GM19025 (cell line): ENCODE measurements around the gene PHB1.
"Not testable (repeated sequence)": the region's sequence is repeated elsewhere in the genome, so short reads cannot be mapped to it uniquely, and the experiment has no call there.

Experiments used
- ATAC-seq: cut with Tn5 transposase; IDR thresholded peaks from one replicate; pipeline ENCODE4 v1.9.1; 2021; ENCODE audit warnings: mild to moderate bottlenecking, low read depth, moderate library complexity; ENCODE audit not compliant: unreplicated experiment

Gene PHB1

DNA sequence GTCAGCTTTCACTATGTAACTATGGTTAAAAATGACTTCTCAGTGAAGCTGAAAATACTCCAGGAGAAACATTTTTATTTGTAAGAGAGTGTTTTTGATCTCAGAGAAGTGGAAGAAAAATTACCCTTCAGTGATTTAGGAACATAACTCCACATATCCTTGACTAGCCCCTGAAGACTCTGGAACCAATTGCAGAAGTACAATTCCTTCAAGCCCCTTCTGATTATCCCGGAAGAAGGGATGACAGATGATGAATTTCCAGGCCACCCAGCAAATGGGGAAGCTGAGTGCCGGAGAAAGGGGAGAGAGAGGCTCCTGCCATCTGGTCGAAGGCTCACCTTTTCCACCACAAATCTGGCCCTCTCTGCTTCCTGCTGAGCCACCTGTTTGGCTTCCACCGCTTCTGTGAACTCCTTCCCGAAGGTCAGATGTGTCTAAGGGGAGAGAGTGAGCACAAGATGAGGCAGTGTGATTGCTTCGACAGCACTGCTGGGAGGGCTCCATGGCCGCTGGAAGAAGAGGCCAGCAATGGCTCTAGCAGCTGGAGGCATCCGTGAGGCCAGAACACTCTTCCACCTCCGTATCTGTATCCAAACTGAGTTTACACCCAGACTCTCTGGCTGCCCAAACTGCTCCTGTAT is 8.1 kb downstream of the PHB1 start:
- ATAC-seq, result no peak

DNA sequence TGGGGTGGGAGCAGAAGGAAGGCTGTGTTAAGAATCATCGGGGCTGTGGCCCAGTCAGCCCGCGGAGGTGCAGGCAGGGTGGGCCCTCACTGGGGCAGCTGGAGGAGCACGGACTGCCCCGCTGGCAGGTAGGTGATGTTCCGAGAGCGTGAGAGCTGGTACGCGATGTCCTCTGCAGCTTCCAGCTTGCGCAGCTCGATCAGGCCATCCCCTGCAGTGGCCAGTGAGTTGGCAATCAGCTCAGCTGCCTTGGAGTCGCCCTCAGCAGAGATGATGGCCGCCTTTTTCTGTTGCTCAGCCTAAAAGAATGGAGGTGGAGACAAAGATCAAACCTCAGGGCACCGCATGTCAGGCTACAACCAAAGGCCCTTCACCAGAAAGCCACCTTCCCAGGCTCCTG is 9.8 kb downstream of the PHB1 start:
- no peak for ATAC-seq

DNA sequence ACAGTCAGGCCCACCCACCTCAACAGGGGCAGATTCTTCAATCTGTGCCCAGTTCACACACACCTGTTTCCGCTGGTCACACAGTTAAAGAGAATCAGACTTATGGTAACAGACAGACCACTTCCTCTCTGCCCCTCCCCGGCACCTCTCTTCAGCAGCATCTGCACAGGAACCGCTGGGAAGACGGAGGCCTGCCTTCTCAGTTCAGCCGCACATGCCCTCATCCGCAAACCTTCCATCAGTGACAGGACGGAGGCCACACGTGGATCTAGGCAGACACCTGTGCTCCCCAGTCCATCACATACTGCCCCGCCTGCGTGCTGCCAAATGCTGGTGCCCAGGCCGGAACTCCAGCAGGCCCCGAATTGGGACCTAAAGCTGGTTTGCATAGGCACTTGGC is 10.3 kb downstream of the PHB1 start:
- ATAC-seq, result no peak

DNA sequence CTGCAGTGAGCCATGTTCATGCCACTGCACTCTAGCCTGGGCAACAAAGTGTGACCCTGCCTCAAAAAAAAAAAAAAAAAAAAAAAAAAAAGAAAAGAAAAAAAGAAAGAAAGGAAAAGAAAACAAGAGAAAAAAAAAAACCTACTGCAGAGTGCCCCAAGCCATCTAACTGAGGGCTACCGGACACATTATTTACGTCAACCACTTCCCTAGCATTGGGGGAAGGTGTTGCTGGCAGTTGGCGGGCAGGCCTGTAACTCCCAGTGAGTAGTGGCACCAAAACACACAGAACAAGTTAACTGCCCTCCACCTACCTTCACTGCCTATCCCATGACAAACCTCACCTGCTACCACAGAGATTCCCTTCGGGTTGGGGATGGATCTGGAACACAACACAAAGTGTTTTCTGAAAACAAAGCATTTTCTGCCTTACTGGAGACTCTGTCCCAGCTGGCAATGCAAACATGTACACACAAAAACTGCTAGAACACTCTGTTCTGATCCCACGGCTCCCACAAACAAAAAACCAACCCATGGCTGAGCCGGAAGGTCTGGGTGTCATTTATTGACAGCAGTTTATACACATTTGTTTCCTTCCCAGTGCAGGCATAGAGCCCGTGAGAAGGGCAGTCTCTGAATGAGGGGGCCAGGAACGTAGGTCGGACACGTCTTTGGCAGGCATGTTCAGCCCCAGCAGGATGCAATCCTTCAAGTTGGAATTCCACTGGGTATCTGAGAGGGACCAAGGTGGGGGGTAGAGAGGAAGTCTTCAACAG is 11.0 kb downstream of the PHB1 start:
- no peak for ATAC-seq

DNA sequence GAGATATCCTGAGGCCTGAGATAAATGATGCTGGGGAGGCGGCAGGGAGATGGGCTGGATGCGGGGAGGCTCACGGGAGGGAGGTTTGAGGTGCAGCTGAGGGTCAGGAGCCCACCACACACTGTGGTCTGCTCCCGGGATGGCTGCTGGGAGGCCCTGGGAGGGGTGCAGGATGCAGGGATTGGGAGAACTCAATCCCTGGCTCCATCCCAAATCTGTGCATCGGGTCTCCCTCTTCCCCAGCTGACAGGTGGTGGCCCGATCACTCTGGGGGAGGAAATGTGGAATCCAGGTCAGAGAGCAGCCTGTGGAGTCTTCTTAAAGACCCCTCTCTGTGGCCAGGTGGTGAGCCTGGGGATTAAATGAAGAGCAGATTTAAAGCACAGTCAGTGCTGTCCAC is 12.0 kb downstream of the PHB1 start:
- no peak for ATAC-seq

DNA sequence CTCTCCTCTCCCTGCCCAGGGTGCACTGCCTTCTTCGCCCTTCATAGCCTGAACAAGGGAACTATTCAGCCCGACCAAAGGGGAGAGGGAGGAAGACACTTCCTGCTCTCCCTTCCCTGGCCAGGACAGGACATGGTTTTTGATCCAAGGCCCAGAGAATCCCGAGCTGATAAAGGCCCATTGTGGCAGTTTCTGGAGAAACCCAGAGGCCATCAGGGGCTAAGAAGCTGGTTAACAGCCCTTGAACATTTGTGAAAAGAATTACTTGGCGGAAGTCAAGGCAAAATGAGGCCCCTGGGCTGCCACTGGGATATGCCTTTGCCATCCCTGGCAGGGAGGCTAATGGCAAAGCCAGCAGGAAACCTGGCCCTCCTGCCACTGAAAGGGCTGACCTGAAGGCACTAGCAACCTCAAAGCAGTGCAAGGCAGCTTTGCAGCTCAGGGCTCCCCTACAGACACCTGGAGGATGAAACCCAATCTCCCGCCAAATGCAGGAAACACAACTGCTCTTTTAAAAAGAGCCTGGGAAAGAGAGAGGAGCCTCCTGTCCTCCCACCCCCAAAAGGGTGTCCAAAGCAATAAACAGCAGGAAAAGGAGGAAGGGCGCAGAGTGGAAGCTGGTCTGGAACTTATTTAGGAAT is 12.6 kb downstream of the PHB1 start:
- ATAC-seq, result no peak

DNA sequence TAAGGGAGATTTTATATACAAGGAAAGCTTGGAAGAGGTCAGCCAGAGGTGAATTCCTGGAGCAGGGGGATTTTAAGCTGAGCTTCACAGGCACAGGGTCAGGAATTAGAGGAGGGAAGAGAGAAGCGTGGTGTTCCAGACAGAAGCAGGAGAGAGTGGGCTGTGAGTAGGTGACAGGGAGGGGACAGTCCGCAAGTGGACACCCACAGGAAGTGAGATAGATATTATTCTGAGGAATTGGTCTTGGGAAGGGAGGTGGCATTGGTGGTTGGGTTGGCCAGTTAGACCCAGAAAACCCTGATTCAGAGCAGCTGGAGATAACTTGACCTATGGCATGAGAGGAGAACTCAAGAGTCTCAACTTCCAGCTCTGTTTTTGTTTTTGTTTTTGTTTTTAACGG is 14.7 kb downstream of the PHB1 start:
- no peak for ATAC-seq

DNA sequence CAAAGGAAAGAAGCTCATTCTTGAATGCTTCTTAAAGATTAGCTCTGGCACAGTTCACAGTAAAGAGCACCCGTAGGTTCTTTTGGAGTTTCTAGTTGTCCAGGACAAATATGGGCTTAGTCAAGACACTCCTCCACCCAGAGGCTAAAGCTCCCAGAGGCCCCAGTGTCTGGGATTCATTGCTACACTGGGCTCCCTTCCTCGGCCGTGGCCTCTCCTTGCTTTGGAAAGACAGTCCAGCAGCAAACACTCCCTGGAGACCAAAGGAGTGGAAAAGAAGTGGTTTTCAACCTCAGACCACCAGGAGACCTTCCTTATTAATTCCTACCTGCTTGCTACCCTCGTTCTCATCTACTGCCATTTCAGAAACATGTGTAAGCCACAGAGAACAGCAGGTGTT is 17.1 kb downstream of the PHB1 start:
- no peak for ATAC-seq

DNA sequence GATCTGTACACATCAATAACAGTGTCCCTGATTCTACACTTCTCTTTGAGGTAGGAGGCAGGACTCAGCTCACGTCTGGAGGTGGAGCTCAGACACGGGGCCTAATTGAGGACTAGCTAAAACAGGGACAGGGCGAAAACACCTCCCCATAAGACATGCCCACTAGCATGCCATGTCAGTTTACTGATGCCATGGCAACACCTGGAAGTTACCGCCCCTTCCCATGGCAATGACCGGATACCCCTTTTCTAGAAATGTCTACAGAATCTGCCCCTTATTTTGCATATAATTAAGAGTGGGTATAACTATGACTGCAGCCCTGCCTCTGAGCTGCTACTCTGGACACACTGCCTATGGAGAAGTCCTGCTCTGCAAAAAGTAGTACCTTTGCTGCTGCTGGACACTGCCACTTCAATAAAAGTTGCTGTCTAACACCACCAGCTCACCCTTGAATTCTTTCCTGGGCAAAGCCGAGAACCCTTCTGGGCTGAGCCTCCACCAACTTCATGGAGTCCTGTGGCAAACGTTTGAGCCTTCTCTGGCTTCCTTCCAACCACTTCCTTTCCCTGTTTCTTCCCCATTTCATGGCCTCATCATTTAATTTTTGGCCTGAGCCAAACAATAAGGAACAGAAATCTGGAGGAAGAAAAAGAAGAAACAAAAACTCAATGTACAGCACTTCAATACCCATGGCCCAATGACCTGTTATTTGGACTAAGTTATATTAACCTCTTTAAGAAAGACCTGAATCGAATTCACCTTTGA is 21.0 kb downstream of the PHB1 start:
- ATAC-seq, result no peak

DNA sequence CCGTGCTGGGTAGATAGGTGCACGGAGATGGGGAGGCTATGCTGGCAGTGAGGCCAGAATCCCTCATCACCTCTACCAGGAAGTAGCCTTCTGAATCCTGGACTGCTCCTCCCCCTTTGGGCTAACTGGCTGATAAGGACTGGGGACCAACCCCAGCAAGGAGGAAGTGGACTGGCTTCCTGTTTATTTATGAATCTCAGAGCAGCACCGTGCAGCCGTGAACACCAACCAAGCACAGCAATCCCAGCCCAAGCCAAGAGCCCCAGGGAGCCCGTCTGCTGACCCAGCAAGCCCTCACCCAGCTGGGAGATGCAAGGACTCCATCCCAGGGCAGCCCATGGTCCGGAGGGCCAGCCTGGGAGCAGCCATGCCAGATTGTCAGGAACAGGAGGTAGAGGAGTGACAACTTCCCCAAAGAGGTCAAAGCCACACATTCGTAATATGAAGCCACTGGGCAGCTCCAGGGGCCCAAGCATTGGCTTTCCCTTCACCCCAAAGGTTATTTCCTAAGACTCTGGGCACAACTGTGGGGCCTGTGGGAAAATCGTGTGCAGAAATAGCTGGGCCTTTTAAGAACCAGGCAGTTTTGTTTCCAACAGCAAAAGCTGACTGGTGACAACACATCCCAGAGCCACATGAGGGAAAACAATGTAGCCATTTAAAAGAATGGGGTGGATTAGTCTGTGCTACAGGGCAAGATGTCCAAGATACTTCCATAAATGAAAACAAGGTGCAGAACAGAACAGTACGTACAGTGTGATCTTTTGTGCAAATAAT is 23.9 kb downstream of the PHB1 start:
- ATAC-seq, result no peak

DNA sequence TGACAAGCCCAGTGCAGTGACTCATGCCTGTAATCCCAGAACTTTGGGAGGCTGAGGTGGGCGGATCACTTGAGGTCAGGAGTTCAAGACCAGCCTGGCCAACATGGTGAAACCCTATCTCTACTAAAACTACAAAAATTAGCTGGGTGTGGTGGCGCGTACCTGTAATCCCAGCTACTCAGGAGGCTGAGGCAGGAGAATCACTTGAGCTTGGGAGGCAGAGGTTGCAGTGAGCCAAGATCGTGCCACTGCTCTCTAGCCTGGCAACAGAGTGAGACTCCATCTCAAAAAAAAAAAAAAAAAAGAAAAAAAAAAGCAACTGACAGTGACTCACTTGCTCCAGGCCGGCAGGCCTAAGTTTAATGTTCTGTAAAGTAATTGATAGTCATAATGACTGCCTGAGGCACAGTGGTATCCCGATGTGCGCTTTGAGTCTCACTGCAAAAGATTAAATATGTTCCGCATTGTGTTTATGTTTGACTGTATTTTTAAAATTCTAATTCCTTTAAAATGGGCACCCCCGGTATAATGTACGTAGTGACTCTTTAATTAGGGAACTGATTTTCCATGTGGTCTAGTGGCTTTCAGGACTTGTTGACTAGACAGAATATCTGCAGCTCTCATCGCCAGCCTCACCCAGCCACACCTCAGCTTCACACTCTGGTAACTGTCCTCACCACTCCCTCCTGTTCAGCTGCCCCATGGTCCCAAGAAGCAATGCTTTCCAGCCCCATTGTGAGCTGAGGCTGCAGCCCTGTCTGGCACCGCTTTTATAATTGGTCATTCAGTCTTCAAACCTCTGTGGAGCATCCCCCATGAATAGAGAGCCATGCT is 25.0 kb downstream of the PHB1 start:
- not testable (repeated sequence) for ATAC-seq

DNA sequence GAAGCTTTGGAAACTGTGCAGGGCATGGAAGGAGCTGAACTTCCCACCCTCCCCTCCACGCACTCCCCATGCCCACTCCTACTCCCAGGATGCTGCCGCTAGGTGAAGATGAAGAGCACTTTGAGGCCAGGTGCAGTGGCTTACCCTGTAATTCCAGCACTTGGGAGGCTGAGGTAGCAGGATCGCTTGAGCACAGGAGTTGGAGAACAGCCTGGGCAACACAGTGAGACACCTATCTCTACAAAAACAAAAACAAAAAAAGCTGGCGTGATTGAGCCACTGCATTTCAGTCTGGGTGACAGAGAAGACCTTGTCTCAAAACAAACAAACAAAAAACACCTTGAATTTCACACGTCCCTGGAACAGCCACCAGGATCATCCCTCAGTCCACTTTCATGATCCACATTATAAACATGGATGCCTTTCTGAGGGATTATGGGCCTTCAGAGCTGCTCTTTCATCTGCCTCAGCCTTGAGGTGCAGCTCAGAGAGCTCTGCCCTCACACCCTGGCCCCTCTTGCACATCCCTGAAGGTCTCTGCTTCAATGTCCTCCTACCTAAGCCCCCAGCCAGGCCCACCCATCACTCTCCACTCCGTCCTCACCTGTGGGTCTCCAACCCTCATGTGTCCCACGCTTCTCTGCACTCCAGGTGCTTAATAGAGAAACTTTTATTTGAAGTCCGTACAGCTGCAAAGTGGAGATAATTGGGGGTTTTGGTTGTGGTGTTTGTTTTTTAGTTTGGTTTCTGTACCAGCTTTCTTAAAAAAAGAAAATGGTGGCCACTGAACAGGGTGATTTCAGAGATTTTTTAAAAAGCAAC is 25.8 kb downstream of the PHB1 start:
- no peak for ATAC-seq

DNA sequence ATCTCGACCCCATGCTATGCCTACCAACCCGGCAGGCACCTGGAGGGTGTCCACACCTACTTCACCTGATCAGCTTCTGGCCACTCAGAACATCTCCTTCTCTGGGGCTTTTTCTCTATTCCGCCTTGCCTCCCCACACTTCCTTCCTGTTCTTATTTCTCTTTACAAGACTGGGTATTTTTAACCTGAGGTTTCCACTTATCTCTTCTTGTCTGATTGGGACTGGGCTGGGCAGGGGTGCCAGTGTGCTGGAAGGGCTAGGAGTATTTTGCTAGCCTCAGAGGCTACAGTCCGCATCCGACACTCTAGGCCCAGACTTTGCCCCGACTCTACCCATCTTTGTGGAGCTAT is 26.4 kb downstream of the PHB1 start:
- ATAC-seq, result no peak

DNA sequence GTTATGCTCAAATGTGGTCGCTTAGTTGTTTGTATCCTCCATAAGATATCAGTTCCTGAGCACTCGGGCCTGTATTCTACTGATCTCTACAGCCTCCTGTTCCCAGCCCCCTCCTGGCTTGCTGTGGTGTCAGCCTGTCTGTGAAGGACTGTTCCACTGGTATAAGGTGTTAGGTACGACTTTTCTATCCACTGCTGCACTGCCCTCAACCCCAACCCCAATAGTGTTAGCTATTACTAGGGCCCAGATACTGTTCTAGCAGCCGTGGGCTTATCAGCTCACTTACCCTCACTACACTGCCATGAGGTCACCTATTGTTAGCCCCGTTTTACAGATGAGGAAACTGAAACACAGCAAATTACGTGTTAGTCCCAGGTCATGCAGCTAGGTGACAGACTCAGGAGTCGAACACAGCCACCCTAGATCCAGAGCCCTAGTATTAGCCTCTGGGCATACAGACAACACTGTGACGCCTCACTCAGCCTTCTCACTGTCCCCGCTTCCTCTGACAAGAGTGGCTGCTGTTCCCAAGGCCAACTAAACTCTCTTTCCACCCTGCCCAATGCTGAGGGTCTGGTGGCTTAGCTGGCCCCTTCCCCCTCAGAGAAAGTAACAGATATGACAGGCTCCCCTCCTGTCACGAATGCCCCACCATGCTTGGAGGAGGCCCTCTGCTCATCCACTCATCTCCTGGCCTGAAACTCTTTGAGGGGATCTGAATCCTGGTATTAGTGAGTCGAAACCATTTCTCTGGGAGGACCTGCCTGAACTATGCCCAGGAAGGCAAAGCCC is 27.0 kb downstream of the PHB1 start:
- no peak for ATAC-seq

DNA sequence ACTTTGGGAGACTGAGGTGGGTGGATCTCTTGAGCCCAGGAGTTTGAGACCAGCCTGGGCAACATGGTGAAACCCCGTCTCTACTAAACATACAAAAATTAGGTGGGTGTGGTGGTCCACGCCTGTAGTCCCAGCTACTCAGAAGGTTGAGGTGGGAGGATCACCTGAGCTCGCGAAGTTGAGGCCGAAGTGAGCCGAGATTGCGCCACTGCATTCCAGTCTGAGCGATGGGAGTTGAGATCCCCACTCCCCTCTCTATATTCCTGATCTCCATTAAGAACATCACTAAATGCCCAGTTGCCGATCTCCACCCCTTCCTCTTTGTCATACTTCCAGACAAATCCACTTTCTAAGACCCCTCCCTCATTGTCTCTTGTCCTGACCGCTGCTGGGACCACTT is 28.3 kb downstream of the PHB1 start:
- ATAC-seq, result no peak

DNA sequence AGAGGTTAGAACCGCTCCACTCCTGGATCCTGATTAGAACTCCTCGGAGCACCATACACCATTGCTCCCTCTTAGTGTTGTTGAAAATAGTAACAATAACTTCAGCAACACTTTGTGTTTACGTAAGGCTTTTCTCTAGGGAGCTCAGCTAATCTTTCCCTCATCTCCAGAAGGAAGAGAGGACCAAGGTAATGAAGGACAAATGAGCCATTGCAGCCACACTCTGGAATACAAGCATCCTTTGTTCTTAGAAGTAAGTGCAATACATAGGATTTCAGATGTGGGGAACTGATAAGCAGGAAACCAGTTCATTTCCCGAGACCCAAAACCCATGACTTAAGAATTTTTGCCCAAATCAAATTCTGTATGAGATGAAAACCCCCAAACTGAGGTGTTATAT is 29.7 kb downstream of the PHB1 start:
- ATAC-seq, result no peak

DNA sequence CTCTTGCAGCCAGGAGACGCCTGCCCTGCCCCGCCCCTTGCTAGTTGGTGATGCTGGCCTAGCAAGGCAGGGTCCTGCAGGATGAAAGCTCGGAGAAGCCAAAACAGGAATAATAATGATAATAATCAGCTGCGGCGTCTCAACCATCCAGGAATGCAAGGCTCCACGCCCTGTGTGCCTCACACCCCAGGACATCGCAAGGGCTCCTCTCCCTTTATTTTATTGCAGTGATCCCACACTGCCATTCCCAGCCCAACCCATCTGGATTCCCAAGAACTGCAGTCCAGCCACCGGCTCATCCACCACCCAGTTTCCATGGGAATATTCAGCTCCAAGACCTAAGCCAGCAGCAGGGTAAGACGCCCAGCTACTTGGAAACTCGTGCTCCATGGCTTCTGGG is 31.6 kb downstream of the PHB1 start:
- ATAC-seq, result no peak

DNA sequence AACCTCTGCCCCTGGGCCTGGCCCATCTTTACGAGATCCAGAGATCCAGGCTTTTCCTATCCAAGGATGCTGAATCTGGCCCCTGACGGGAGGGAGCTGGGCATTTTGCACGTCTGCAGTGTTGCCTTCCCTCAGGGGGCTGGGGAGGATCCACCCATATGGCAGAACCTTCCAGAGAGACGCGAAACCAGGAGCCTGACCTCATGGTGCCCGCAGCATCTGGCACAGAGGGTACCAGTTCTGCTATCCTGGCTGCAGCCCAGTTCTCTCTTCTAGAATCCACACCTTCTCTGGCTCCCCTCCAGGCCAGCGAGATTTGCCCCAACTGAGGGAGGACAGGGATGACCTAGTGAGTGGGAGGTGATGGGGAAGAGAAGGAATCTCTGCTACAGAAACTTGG is 32.1 kb downstream of the PHB1 start:
- ATAC-seq, result no peak
